HG03571 (cell line): ENCODE data around the gene KIF7.

Experiments
- ATAC-seq: cut with Tn5 transposase; IDR thresholded peaks from one replicate; pipeline ENCODE4 v1.9.1; 2021; ENCODE audit not compliant: unreplicated experiment

The KIF7 gene

GRCh38 chr15:89648106-89649012 is 6.9 kb downstream of the KIF7 start:
- ATAC-seq: no peak

GRCh38 chr15:89647191-89647851 is 7.9 kb downstream of the KIF7 start:
- no peak for ATAC-seq

GRCh38 chr15:89646416-89647141 is 8.7 kb downstream of the KIF7 start:
- ATAC-seq: no peak

GRCh38 chr15:89645680-89646079 is 9.6 kb downstream of the KIF7 start:
- ATAC-seq: no peak

- no peak for ATAC-seq
These were observed 13.2 kb downstream of the KIF7 start for GRCh38 chr15:89642106-89642505.

GRCh38 chr15:89641053-89641452 is 14.2 kb downstream of the KIF7 start:
- no peak for ATAC-seq

GRCh38 chr15:89640245-89640644 is 15.0 kb downstream of the KIF7 start:
- no peak for ATAC-seq

GRCh38 chr15:89633585-89633984 is 21.7 kb downstream of the KIF7 start:
- ATAC-seq: no peak

- no peak for ATAC-seq
These were observed 22.5 kb downstream of the KIF7 start for GRCh38 chr15:89632563-89633430.

- ATAC-seq: no peak
These were observed 23.4 kb downstream of the KIF7 start for GRCh38 chr15:89631902-89632264.

GRCh38 chr15:89630974-89631901 is 24.0 kb downstream of the KIF7 start:
- no peak for ATAC-seq

- no peak for ATAC-seq
These were observed 25.0 kb downstream of the KIF7 start for GRCh38 chr15:89630260-89630659.

- no peak for ATAC-seq
These were observed 25.4 kb downstream of the KIF7 start for GRCh38 chr15:89629829-89630228.

- no peak for ATAC-seq
These were observed 26.2 kb downstream of the KIF7 start for GRCh38 chr15:89628806-89629715.

- no peak for ATAC-seq
These were observed 27.0 kb downstream of the KIF7 start for GRCh38 chr15:89628301-89628700.

- no peak for ATAC-seq
These were observed 27.9 kb downstream of the KIF7 start for GRCh38 chr15:89627256-89627970.

GRCh38 chr15:89625716-89626115 is 29.6 kb downstream of the KIF7 start:
- no peak for ATAC-seq

- ATAC-seq: no peak
These were observed 32.1 kb downstream of the KIF7 start for GRCh38 chr15:89623165-89623564.
